Measurements from ENCODE around the gene RARRES1.

The RARRES1 gene

DNA sequence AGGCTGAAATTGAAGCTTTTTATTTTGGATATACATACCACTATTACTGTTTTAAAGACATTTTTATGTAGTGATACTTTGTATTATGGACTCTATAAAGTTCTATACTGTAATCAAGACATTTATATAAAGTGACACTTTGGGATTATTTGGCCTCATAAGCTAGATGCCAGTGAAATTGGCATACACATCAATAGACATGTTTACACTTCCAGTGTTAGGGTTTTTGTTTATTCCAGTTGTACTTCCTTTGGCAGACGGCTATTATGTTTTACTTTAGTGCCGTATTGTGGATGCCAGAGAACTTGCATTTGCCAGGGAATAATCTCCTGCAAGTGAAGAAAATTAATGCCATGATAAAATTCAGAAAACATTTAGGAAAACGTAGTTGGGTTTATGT is 65.8 kb downstream of the RARRES1 start:
- WGBS, 2 experiments = 94% methylated on average over 3 of the region's 3 CpGs
- Histone ChIP-seq H3K4me1 (ENCODE audit: control insufficient read depth, insufficient read depth, low read length) (no peaks in the 10 kb centered on the region), H3K4me3 (ENCODE audit: insufficient read depth, low read depth, low read length) (no peak overlapping the region), H3K27ac (ENCODE audit: insufficient read depth, low read depth, low read length, poor library complexity, severe bottlenecking) (no peak overlapping the region), H3K27me3 (ENCODE audit: control insufficient read depth, insufficient read depth, low read length, poor library complexity, severe bottlenecking) (no peaks in the 10 kb centered on the region), H3K36me3 (ENCODE audit: control insufficient read depth, insufficient read depth, low read length) (peaks cover 12% of the 10 kb centered on the region), H3K9me3 (ENCODE audit: control insufficient read depth, low read length) (no peaks in the 10 kb centered on the region)

- Histone ChIP-seq H3K27me3 (ENCODE audit: control insufficient read depth, insufficient read depth, low read length, poor library complexity, severe bottlenecking) (no peaks in the 10 kb centered on the region), H3K4me1 (ENCODE audit: control insufficient read depth, insufficient read depth, low read length) (no peaks in the 10 kb centered on the region), H3K4me3 (ENCODE audit: insufficient read depth, low read depth, low read length) (no peak overlapping the region), H3K27ac (ENCODE audit: insufficient read depth, low read depth, low read length, poor library complexity, severe bottlenecking) (no peak overlapping the region), H3K36me3 (ENCODE audit: control insufficient read depth, insufficient read depth, low read length) (peaks cover 23% of the 10 kb centered on the region), H3K9me3 (ENCODE audit: control insufficient read depth, low read length) (no peaks in the 10 kb centered on the region)
- 92 to 95% methylated on average over 1 of the region's 1 CpG for WGBS, 2 experiments
These were observed 68.4 kb downstream of the RARRES1 start for GRCh38 chr3:158663832-158664231.

GRCh38 chr3:158663246-158663645 is 69.0 kb downstream of the RARRES1 start:
- Histone ChIP-seq H3K27me3 (ENCODE audit: control insufficient read depth, insufficient read depth, low read length, poor library complexity, severe bottlenecking) (no peaks in the 10 kb centered on the region), H3K27ac (ENCODE audit: insufficient read depth, low read depth, low read length, poor library complexity, severe bottlenecking) (no peak overlapping the region), H3K4me1 (ENCODE audit: control insufficient read depth, insufficient read depth, low read length) (no peaks in the 10 kb centered on the region), H3K36me3 (ENCODE audit: control insufficient read depth, insufficient read depth, low read length) (peaks cover 25% of the 10 kb centered on the region), H3K4me3 (ENCODE audit: insufficient read depth, low read depth, low read length) (no peak overlapping the region), H3K9me3 (ENCODE audit: control insufficient read depth, low read length) (no peaks in the 10 kb centered on the region)
- no CpG with 5 or more reads among the region's 1 CpG for WGBS, 2 experiments

DNA sequence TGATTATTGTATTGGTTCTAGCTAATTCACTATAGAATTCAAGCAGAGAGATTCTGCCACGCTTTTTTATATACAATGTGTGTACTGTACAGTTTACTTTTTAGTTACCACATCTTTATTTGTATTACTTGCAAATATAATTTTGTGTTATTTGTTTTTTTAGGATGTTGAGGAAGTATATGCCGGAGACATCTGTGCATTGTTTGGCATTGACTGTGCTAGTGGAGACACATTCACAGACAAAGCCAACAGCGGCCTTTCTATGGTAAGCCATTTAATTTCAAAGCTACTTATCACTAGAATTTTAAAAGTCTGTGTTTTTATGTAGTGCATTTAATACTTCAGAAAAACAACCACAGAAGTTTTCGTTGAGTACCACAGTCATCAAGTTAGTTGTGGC is 71.5 kb downstream of the RARRES1 start:
- H3K27ac ChIP-seq (ENCODE audit: insufficient read depth, low read depth, low read length, poor library complexity, severe bottlenecking) = no peak overlapping the region
- peaks cover 13% of the 10 kb centered on the region for H3K36me3 ChIP-seq (ENCODE audit: control insufficient read depth, insufficient read depth, low read length)
- H3K27me3 ChIP-seq (ENCODE audit: control insufficient read depth, insufficient read depth, low read length, poor library complexity, severe bottlenecking) = no peaks in the 10 kb centered on the region
- no peak overlapping the region for H3K4me3 ChIP-seq (ENCODE audit: insufficient read depth, low read depth, low read length)
- no peaks in the 10 kb centered on the region for H3K4me1 ChIP-seq (ENCODE audit: control insufficient read depth, insufficient read depth, low read length)
- H3K9me3 ChIP-seq (ENCODE audit: control insufficient read depth, low read length) = no peaks in the 10 kb centered on the region
- WGBS, 2 experiments = 96 to 100% methylated on average over 1 to 4 of the region's 4 CpGs

- 72 to 73% methylated on average over 7 of the region's 7 CpGs for WGBS, 2 experiments
- H3K27ac ChIP-seq (ENCODE audit: insufficient read depth, low read depth, low read length, poor library complexity, severe bottlenecking) = no peak overlapping the region
- no peaks in the 10 kb centered on the region for H3K9me3 ChIP-seq (ENCODE audit: control insufficient read depth, low read length)
- H3K36me3 ChIP-seq (ENCODE audit: control insufficient read depth, insufficient read depth, low read length) = peaks cover 13% of the 10 kb centered on the region
- no peaks in the 10 kb centered on the region for H3K4me1 ChIP-seq (ENCODE audit: control insufficient read depth, insufficient read depth, low read length)
- no peaks in the 10 kb centered on the region for H3K27me3 ChIP-seq (ENCODE audit: control insufficient read depth, insufficient read depth, low read length, poor library complexity, severe bottlenecking)
- no peak overlapping the region for H3K4me3 ChIP-seq (ENCODE audit: insufficient read depth, low read depth, low read length)
These were observed 72.6 kb downstream of the RARRES1 start for GRCh38 chr3:158659454-158660237.

DNA sequence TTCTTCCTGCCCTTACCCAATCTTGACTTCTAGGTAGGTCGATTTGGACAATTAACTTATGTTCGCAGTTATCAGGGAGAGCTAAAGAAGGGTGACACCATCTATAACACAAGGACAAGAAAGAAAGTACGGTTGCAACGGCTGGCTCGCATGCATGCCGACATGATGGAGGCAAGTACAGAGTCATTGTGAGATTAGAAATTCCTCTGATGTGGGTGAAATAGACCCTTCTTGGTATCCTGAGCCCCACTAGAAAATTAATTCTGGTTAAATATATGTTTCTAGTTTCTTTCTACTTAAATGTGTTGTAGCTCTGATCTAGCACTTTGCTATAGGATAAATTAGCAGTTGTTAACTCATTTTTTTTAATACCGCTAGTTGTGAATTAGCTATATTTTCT is 73.4 kb downstream of the RARRES1 start:
- H3K9me3 ChIP-seq (ENCODE audit: control insufficient read depth, low read length) = no peaks in the 10 kb centered on the region
- H3K27me3 ChIP-seq (ENCODE audit: control insufficient read depth, insufficient read depth, low read length, poor library complexity, severe bottlenecking) = no peaks in the 10 kb centered on the region
- H3K36me3 ChIP-seq (ENCODE audit: control insufficient read depth, insufficient read depth, low read length) = peaks cover 13% of the 10 kb centered on the region
- H3K4me1 ChIP-seq (ENCODE audit: control insufficient read depth, insufficient read depth, low read length) = no peaks in the 10 kb centered on the region
- H3K27ac ChIP-seq (ENCODE audit: insufficient read depth, low read depth, low read length, poor library complexity, severe bottlenecking) = no peak overlapping the region
- H3K4me3 ChIP-seq (ENCODE audit: insufficient read depth, low read depth, low read length) = no peak overlapping the region
- WGBS, 2 experiments = 96 to 98% methylated on average over 5 to 7 of the region's 7 CpGs

GRCh38 chr3:158652463-158652862 is 79.8 kb downstream of the RARRES1 start:
- Histone ChIP-seq H3K4me3 (ENCODE audit: insufficient read depth, low read depth, low read length) (no peak overlapping the region), H3K27me3 (ENCODE audit: control insufficient read depth, insufficient read depth, low read length, poor library complexity, severe bottlenecking) (no peaks in the 10 kb centered on the region), H3K9me3 (ENCODE audit: control insufficient read depth, low read length) (no peaks in the 10 kb centered on the region), H3K4me1 (ENCODE audit: control insufficient read depth, insufficient read depth, low read length) (no peaks in the 10 kb centered on the region), H3K36me3 (ENCODE audit: control insufficient read depth, insufficient read depth, low read length) (no peaks in the 10 kb centered on the region), H3K27ac (ENCODE audit: insufficient read depth, low read depth, low read length, poor library complexity, severe bottlenecking) (no peak overlapping the region)
- WGBS, 2 experiments = 94 to 99% methylated on average over 1 to 3 of the region's 3 CpGs

GRCh38 chr3:158651192-158651591 is 81.1 kb downstream of the RARRES1 start:
- H3K27me3 ChIP-seq (ENCODE audit: control insufficient read depth, insufficient read depth, low read length, poor library complexity, severe bottlenecking) = no peaks in the 10 kb centered on the region
- H3K27ac ChIP-seq (ENCODE audit: insufficient read depth, low read depth, low read length, poor library complexity, severe bottlenecking) = no peak overlapping the region
- H3K36me3 ChIP-seq (ENCODE audit: control insufficient read depth, insufficient read depth, low read length) = no peaks in the 10 kb centered on the region
- no peaks in the 10 kb centered on the region for H3K4me1 ChIP-seq (ENCODE audit: control insufficient read depth, insufficient read depth, low read length)
- 98 to 100% methylated on average over 1 to 2 of the region's 2 CpGs for WGBS, 2 experiments
- no peak overlapping the region for H3K4me3 ChIP-seq (ENCODE audit: insufficient read depth, low read depth, low read length)
- no peaks in the 10 kb centered on the region for H3K9me3 ChIP-seq (ENCODE audit: control insufficient read depth, low read length)

GRCh38 chr3:158649791-158650190 is 82.5 kb downstream of the RARRES1 start:
- Histone ChIP-seq H3K27me3 (ENCODE audit: control insufficient read depth, insufficient read depth, low read length, poor library complexity, severe bottlenecking) (no peaks in the 10 kb centered on the region), H3K4me1 (ENCODE audit: control insufficient read depth, insufficient read depth, low read length) (peaks cover 4% of the 10 kb centered on the region), H3K27ac (ENCODE audit: insufficient read depth, low read depth, low read length, poor library complexity, severe bottlenecking) (no peak overlapping the region), H3K36me3 (ENCODE audit: control insufficient read depth, insufficient read depth, low read length) (no peaks in the 10 kb centered on the region), H3K9me3 (ENCODE audit: control insufficient read depth, low read length) (no peaks in the 10 kb centered on the region), H3K4me3 (ENCODE audit: insufficient read depth, low read depth, low read length) (no peak overlapping the region)
- 77 to 80% methylated on average over 4 of the region's 4 CpGs for WGBS, 2 experiments
